Measurements from ENCODE around the gene GNG2.

- TF ChIP-seq CTCF (IDR thresholded peaks at IDR 0.05) (no peak), POLR2AphosphoS5 (IDR thresholded peaks at IDR 0.05) (no peak), EP300 (IDR thresholded peaks at IDR 0.05) (no peak)
Observed at GRCh38 chr14:52018252-52018651, 157.8 kb downstream of the GNG2 start.

Data from suprapubic skin (tissue), 4 donors.